Measurements from ENCODE around the gene UNC5C.

Gene UNC5C

GRCh38 chr4:95256108-95256835, 292.5 kb downstream of the UNC5C start:
- DNase-seq, result no peak

DNA sequence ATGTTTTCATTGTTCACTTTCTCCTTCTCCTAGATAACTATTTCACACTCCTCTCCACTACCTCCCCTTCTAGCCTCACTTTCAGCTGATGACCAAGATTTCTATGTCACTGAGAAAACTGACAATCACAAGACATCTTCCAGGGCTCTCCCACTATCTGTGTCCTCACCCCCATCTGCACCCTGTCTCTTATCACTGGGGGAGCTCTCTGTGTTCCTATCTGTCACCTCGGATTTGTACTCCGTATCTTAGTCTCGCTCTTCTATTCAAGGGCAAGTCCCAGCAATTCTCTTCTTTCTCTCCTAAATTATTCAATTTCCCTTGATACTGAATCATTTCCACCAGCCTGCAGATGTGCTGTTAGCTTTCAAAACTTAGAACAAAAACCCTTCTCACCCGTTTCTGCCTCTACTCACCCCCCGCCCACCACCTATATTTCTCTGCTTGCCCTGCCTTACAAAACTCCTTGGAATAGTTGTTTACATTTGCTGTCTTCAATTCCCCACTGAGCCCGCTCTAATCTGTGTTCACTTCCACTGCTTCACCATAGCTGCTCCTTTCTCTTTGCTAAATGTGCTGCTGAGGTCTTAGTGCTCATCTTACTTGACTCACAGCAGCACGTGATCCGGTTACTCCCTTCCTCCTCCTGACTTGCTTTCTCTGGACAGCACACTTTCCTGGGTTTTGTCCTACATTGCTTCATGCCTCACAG, 293.2 kb downstream of the UNC5C start:
- DNase-seq, result no peak

DNA sequence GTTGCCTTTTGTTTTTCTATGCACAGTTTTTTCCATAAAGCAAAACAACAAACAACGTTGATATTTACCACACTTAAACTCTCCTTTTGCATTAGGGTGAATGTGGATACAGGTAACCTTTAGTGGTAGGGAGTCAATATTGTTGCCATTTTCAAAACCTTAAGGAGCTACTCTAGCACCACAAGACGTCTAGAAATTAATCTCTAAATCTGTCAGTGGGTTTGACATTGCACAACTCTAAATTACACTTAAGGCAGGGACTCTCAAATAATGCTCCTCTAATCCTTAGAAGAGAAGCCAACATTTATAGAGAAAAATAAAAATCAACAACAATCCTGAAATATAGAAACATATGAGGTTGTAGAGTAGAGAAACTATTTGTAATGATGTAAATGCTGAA, 297.2 kb downstream of the UNC5C start:
- no peak for DNase-seq

- no peak for DNase-seq
Measured at GRCh38 chr4:95250544-95251137, 298.1 kb downstream of the UNC5C start.

DNA sequence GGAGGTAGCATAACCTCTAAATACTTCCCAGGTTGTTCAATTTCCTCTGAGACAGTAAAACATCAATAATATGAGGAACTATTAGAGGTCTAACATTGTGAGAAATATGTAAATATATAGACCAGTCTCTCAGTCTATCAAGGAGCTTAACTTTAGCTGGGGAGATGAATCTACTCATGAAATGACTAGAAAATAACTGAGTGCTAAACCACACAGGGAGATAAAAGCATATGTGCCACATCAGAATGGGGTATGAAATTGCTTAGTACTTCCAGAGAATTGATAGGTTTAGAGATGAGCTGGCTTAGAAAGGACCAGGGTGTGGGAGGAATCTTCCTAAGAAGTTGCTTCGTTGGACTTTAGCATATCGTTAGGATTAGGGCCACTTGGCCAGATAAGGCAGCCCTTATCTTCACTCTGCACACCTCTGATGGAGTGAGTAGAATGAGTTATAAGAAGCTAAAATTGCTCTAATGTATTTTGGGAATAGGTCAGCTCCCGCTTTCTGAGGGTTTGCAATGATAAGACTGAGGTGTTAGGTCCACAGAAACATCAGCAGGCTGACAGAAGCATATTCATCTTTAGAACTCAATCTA, 299.2 kb downstream of the UNC5C start:
- DNase-seq, result no peak

DNA sequence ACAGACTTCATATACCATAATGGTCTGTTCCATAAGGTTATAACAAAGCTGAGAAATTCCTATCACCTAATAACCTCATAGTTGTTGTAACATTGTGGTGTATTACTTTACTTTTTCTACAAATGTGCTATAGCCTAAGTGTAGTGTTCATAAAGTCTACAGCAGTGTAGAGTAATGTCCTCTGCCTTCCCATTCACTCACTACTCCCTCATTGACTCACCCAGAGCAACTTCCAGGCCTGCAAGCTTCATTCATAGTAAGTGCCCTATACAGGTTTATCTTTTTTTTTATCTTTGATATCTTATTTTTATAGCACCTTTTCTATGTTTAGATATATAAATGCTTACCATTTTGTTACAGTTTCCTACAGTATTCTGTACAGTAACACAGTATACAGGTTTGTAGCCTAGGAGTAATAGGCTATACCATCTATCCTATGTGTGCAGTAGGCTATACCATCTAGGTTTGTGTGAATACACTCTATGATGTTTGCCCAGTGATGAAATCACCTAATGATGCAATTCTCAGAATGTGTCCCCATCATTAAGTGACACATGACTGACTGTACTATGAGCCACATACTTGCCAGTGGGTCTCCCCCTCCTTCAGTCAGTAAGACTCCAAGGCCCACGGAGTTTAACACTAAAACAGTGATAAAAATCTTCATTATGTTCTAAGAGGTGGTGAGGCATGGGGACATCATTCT, 299.9 kb downstream of the UNC5C start:
- no peak for DNase-seq

- no peak for DNase-seq
Measured at GRCh38 chr4:95243892-95244291, 304.9 kb downstream of the UNC5C start.

- no peak for DNase-seq
Measured at GRCh38 chr4:95238554-95238953, 310.2 kb downstream of the UNC5C start.

DNA sequence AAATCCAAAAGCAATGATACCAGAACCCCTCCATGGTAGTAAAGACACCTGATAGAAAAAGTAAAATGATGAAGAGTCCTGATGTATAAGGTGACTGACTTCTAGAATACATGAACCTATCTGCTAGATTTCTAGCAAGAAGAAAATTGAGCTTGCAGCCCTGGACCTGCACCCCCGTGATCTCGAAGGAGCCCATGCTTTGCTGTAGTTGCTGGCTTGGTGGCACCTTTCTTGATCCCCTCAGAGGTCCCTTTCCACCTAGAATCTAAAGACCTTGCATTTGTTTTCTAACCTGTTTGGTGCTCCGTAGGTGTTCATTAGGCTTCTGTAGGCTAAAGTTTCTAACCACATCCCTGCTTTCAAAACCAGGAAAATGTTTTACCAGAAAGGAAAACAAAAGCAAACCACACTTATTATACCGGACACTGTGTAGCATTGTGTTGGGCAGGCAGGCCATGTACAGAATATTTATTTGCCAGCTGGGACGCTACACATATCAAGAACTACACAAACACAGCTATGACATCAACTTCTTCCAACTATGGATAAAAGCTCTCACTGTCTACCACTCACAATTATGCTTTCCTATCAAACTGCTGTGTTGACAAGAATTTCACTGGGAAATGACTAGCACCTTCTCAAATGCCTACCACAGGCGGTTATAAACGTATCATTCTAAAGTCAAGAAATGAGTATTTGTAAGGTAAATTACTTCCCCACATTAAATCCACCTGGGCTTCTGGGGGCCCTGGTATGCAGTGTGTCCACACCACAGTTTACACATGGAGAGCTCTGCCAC, 316.2 kb downstream of the UNC5C start:
- no peak for DNase-seq

DNA sequence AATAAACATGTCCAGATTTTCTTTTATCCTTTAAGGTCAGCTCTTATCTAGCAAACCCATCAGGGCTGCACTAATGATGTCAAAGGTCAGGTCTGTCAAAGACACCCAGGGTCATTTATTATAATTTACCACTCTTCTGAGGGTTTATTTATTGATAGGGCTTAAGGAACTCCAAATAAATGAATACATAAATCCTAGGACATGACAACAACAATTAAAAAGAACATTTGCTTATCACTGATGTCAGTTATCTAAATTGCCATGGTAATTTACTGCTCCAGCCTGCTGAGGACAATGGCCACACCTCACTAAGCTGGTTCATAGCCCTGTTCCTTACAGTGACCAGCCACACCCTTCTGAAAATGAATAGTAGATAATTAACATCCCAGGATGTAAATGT, 317.1 kb downstream of the UNC5C start:
- no peak for DNase-seq

- DNase-seq, result no peak
Measured at GRCh38 chr4:95225849-95226248, 322.9 kb downstream of the UNC5C start.

GRCh38 chr4:95224402-95224801, 324.4 kb downstream of the UNC5C start:
- no peak for DNase-seq

GRCh38 chr4:95220205-95221175, 328.3 kb downstream of the UNC5C start:
- DNase-seq, result no peak

GRCh38 chr4:95219109-95219508, 329.7 kb downstream of the UNC5C start:
- DNase-seq, result no peak

- DNase-seq, result no peak
Measured at GRCh38 chr4:95217197-95217596, 331.6 kb downstream of the UNC5C start.

DNA sequence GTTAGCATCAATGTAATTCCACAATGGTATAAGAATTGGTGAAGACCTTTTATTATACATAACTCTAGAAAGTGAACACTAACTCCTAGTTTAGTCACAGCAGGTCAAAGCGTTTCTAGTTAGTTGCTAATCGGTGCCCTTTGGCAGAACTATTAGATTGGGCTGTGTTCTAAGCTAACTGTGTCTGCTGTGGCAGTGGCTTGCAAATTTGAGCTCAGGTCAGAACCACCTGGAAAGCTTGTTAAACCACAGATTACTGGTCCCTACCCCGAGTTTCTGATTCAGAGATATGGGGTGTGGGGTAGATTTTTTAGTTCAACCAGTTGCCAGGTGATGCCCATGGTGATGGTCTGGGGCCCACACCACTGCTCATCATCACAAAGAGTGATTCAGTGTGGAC, 332.1 kb downstream of the UNC5C start:
- no peak for DNase-seq

DNA sequence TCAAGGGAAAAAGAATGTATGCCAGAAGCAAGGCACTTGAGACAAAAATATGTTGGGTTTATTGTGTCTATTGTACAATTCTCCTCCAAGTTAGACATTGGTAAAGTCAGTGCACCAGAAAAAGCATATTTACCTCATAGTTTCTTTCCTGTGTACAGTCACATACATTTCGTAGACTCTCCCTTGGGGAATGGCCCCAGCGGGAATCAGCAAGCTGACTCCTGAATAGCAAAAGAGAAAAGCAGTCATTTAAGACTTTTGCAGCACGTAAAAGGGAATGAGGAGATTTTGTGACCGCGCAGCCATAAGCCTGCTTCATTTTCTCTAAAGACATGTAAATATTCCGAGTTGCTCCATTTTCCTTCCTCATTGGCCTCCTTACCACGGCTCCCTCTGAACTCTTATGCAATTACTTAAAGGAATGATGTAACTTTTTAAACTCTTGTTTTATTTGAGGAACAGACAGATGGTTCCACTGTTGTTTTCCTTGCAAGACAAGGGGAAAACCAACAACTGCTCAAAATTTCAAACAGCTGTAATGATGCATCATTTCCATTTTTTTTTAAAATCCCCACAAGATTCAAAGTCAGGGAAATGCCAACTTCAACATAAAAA, 332.7 kb downstream of the UNC5C start:
- DNase-seq, result no peak

DNA sequence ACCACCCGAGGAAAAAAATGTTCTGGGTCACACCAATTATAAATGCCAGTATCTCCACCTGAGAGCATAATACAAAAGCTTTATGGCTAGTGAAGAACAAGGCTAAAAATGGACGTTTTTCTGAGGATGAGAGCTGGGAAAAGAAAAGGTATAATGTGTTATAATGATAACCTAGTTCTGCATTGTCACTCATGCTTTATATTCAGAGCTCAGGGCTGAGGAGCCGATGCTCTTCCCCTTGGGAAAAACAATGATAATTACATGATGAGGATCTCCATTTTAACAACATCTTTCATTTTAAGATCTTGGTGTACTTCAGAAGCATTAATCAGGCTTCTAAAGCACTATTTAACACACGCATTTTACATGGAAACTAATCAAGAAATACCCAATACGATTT, 333.7 kb downstream of the UNC5C start:
- no peak for DNase-seq

- DNase-seq, result no peak
Measured at GRCh38 chr4:95214408-95214807, 334.4 kb downstream of the UNC5C start.

- no peak for DNase-seq
Measured at GRCh38 chr4:95213366-95213765, 335.4 kb downstream of the UNC5C start.

DNA sequence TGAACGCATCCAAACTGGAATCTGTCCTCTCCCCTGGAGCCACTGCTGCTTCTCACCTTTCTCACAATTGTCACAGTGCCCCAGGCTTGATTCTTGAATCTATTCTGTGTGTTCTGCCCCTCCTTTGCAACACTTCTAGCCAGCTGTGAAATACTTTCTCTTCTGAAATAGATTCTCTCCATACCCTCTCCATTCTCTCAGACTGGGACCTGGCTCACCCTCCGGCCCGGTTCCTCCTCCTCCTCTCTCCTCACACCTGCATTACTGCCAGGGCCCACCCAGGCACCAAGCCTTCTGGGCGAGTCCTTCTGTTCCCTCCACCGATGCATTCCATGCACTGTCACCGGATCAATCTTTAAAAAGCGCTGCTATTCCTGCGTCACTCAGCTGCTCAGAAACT, 336.1 kb downstream of the UNC5C start:
- no peak for DNase-seq

Data from DMS79 treated with DMSO at 0.1 percent for 48 hours (cell line).